K562 (cell line): ENCODE results near the gene NCL. TPM values are rescaled to one million over a fixed set of nuclear protein-coding genes. Genes with fewer than 3 reads are reported as not detected.

Experiments used
- ADNP ChIP-seq: fragments of 200-800 bp; sonication (Bioruptor generic); IDR thresholded peaks from 2 replicates; pipeline ENCODE4 v1.6.1; 2016; ENCODE audit warnings: missing genetic modification characterization, missing compliant biosample characterization
- BRD4 ChIP-seq: fragments of 200-600 bp; sonication (generic); IDR thresholded peaks from 2 replicates; pipeline ENCODE4 v1.6.1; 2017; ENCODE audit warnings: inconsistent platforms
- C11orf30 ChIP-seq: fragments of 450-650 bp; IDR thresholded peaks from 2 replicates; pipeline ENCODE4 v1.6.1; 2016; ENCODE audit warnings: low read depth, mild to moderate bottlenecking
- CUX1 ChIP-seq: fragments of 200-800 bp; sonication (Bioruptor generic); IDR thresholded peaks from 2 replicates; pipeline ENCODE4 v1.6.1; 2016; ENCODE audit warnings: missing genetic modification characterization, missing compliant biosample characterization
- CXXC5 ChIP-seq: fragments of 250-450 bp; sonication (Bioruptor Pico); IDR thresholded peaks from 2 replicates; pipeline ENCODE4 v1.8.0; 2022; ENCODE audit warnings: inconsistent platforms, mild to moderate bottlenecking, moderate library complexity
- E2F3 ChIP-seq: fragments of 250-450 bp; sonication (Bioruptor Pico); IDR thresholded peaks from 2 replicates; pipeline ENCODE4 v1.4.0; 2020; ENCODE audit warnings: mild to moderate bottlenecking
- ELK3 ChIP-seq: fragments of 450-650 bp; formaldehyde crosslinking; IDR thresholded peaks from 2 replicates; pipeline ENCODE4 v1.4.0; 2020; ENCODE audit warnings: mild to moderate bottlenecking
- ERF ChIP-seq: fragments of 450-650 bp; formaldehyde crosslinking; IDR thresholded peaks from 2 replicates; pipeline ENCODE4 v1.4.0; 2020; ENCODE audit warnings: mild to moderate bottlenecking, mixed read lengths
- GTF2A2 ChIP-seq: IDR thresholded peaks from 2 replicates; pipeline ENCODE4 v1.6.1; 2016; ENCODE audit warnings: mild to moderate bottlenecking, missing genetic modification characterization, missing compliant biosample characterization
- HCFC1 ChIP-seq: IDR thresholded peaks from 2 replicates; pipeline ENCODE4 v1.6.1; 2012; ENCODE audit warnings: low read depth, low read length, improper control_type of control experiment
- HDGF ChIP-seq: fragments of 450-650 bp; IDR thresholded peaks from 2 replicates; pipeline ENCODE4 v1.6.1; 2016
- KHSRP ChIP-seq: fragments of 450-650 bp; IDR thresholded peaks from 2 replicates; pipeline ENCODE4 v1.6.1; 2017
- NR1H2 ChIP-seq: sonication (generic); formaldehyde crosslinking; IDR thresholded peaks from 2 replicates; pipeline ENCODE4 v1.4.0; 2020; ENCODE audit warnings: mild to moderate bottlenecking, missing genetic modification reagents
- PCBP1 ChIP-seq: fragments of 200-400 bp; formaldehyde crosslinking; IDR thresholded peaks from 2 replicates; pipeline ENCODE4 v1.6.1; 2018; ENCODE audit warnings: mild to moderate bottlenecking, low read depth, low read length; ENCODE audit not compliant: poor library complexity, severe bottlenecking
- POLR2G ChIP-seq: fragments of 200-400 bp; formaldehyde crosslinking; IDR thresholded peaks from 2 replicates; pipeline ENCODE4 v1.6.1; 2017; ENCODE audit warnings: low read depth, mild to moderate bottlenecking, antibody characterized with exemption, low read length, moderate library complexity
- POLR2H ChIP-seq: IDR thresholded peaks from 2 replicates; pipeline ENCODE4 v1.6.1; 2016; ENCODE audit warnings: missing genetic modification characterization, low read depth, mild to moderate bottlenecking, control low read depth, missing compliant biosample characterization, moderate library complexity
- SAFB2 ChIP-seq: fragments of 200-400 bp; formaldehyde crosslinking; IDR thresholded peaks from 2 replicates; pipeline ENCODE4 v1.6.1; 2018; ENCODE audit warnings: borderline replicate concordance, low read length, low read depth, moderate library complexity; ENCODE audit not compliant: severe bottlenecking
- TARDBP ChIP-seq: fragments of 450-650 bp; IDR thresholded peaks from 2 replicates; pipeline ENCODE4 v1.6.1; 2016
- ZBTB12 ChIP-seq: fragments of 250-450 bp; sonication (Bioruptor Pico); IDR thresholded peaks from 2 replicates; pipeline ENCODE4 v1.4.0; 2020
- ZBTB5 ChIP-seq: fragments of 450-650 bp; IDR thresholded peaks from 2 replicates; pipeline ENCODE4 v1.6.1; 2017; ENCODE audit warnings: antibody characterized with exemption
- ZNF175 ChIP-seq: fragments of 200-800 bp; sonication (Bioruptor generic); IDR thresholded peaks from 2 replicates; pipeline ENCODE4 v1.6.1; 2016; ENCODE audit warnings: low read depth, mild to moderate bottlenecking, missing genetic modification characterization, missing compliant biosample characterization
- ZNF41 ChIP-seq: fragments of 250-450 bp; sonication (Bioruptor Pico); conservative IDR thresholded peaks from 2 replicates; pipeline ENCODE4 v1.4.0; 2020; ENCODE audit warnings: mild to moderate bottlenecking
- polyA plus RNA-seq, 8 experiments: library from polyadenylated mRNA; depleted of rRNA in 4 of 8; stranded (reverse) in 5 of 8; unstranded in 3 of 8; fragments of >200 nt; fragmentation: Nextera tagmentation in 2 of 8; fragmentation: Illumina TruSeq in 1 of 8; extraction: Ambion mirVana in 2 of 8; extraction: Trizol in 1 of 8; gene quantifications; 2 replicates each; pipeline versions ENCODE4 v1.2.1 to v1.2.3, GENCODE V29; 2011 to 2014; ENCODE audit warnings: inconsistent platforms in 1 of 8, missing spikeins in 1 of 8
- total RNA-seq, 7 experiments: library from RNA; depleted of rRNA in 6 of 7; stranded (reverse); fragments of >200 nt in 6 of 7; fragmentation: Illumina TruSeq in 2 of 7; extraction: Trizol in 2 of 7; gene quantifications; 2 replicates each; pipeline versions ENCODE4 v1.2.1 to v1.2.3, GENCODE V29; 2011 to 2021; ENCODE audit warnings: low replicate concordance in 1 of 7

The NCL gene
- total and polyA plus RNA-seq, 9 of the 15 experiments (the other 6 are each of a cell fraction or from before 2014, with no cell fraction given), result 80.9 to 732 (median 361) TPM

- TF ChIP-seq HDGF (no peak), ELK3 (no peak), CUX1 (CRISPR knock-in tag) (no peak), ERF (CRISPR knock-in tag) (0 out of 2 replicates have a peak, but pooled peaks have one; percentile 62), BRD4 (0 out of 2 replicates have a peak, but pooled peaks have one; percentile 13), HCFC1 (no peak), ADNP (tag) (no peak), ZBTB5 (no peak), SAFB2 (no peak), TARDBP (no peak), E2F3 (CRISPR knock-in tag) (no peak), ZNF41 (no peak), PCBP1 (no peak), NR1H2 (CRISPR knock-in tag) (no peak), GTF2A2 (no peak), C11orf30 (no peak), POLR2H (tag) (peak; percentile 42; the same call in 1 of the 2 replicates), POLR2G (no peak), ZBTB12 (CRISPR knock-in tag) (no peak), CXXC5 (CRISPR knock-in tag) (no peak), ZNF175 (CRISPR knock-in tag) (no peak), KHSRP (no peak)
Measured at GRCh38 chr2:231513746-231514224, 49.5 kb upstream of the NCL start (continued).
